Right renal cortex interstitium (tissue), 3 donors: ENCODE measurements around the gene FGF12. TPM values are rescaled to one million over a fixed set of nuclear protein-coding genes. Genes with fewer than 3 reads are reported as not detected.
"Not testable (repeated sequence)": the region's sequence is repeated elsewhere in the genome, so short reads cannot be mapped to it uniquely, and the experiment has no call there.

Source experiments
- DNase-seq, 3 donors: peaks; one replicate each; pipeline ENCODE4 v3.0.0-alpha.2; 2013; ENCODE audit warnings: low read depth in 3 of 3, low spot score in 2 of 3
- polyA plus RNA-seq, 3 donors: library from polyadenylated mRNA; unstranded; fragments of 120-200 nt; gene quantifications; one replicate each; pipeline ENCODE4 v1.2.1, GENCODE V29; 2013; ENCODE audit not compliant: insufficient read length in 3 of 3

FGF12 gene
- polyA plus RNA-seq, result 1 to 10 TPM; 7.5 to 9.8 (median 8.6) TPM

- peak; percentile 13 to 69 (median 48) for DNase-seq
Measured at GRCh38 chr3:192727032-192727847, at the start of gene FGF12. FGF12 (minus strand) TSS chr3:192727541.

- DNase-seq, result not testable (repeated sequence)
Measured at GRCh38 chr3:192774341-192774740, 47.0 kb upstream of the FGF12 start.

- DNase-seq, result peak in 1 of 3 donors; percentile 3
Measured at GRCh38 chr3:192772240-192772894, 45.0 kb upstream of the FGF12 start.

- no peak for DNase-seq
Measured at GRCh38 chr3:192758654-192759053, 31.3 kb upstream of the FGF12 start.

GRCh38 chr3:192751148-192751547, 23.8 kb upstream of the FGF12 start:
- no peak for DNase-seq

- DNase-seq, result no peak
Measured at GRCh38 chr3:192750201-192750600, 22.9 kb upstream of the FGF12 start.

GRCh38 chr3:192747746-192748145, 20.4 kb upstream of the FGF12 start:
- DNase-seq, result no peak

GRCh38 chr3:192747145-192747544, 19.8 kb upstream of the FGF12 start:
- no peak for DNase-seq

- DNase-seq, result no peak
Measured at GRCh38 chr3:192745150-192745549, 17.8 kb upstream of the FGF12 start.

- not testable (repeated sequence) for DNase-seq
Measured at GRCh38 chr3:192744604-192745003, 17.3 kb upstream of the FGF12 start.

- DNase-seq, result no peak
Measured at GRCh38 chr3:192737506-192737905, 10.2 kb upstream of the FGF12 start.

GRCh38 chr3:192731233-192731632, 3.9 kb upstream of the FGF12 start:
- DNase-seq, result no peak

- DNase-seq, result no peak
Measured at GRCh38 chr3:192726385-192726784, 956 bp downstream of the FGF12 start.

GRCh38 chr3:192719964-192720363, 7.4 kb downstream of the FGF12 start:
- no peak for DNase-seq

GRCh38 chr3:192718156-192718555, 9.2 kb downstream of the FGF12 start:
- no peak for DNase-seq

- DNase-seq, result no peak
Measured at GRCh38 chr3:192715126-192715525, 12.2 kb downstream of the FGF12 start.

GRCh38 chr3:192711126-192711525, 16.2 kb downstream of the FGF12 start:
- DNase-seq, result not testable (repeated sequence)

GRCh38 chr3:192710366-192710765, 17.0 kb downstream of the FGF12 start:
- no peak for DNase-seq

GRCh38 chr3:192706272-192706671, 21.1 kb downstream of the FGF12 start:
- DNase-seq, result no peak

GRCh38 chr3:192700885-192701284, 26.5 kb downstream of the FGF12 start:
- DNase-seq, result no peak

GRCh38 chr3:192696943-192697587, 30.3 kb downstream of the FGF12 start:
- DNase-seq, result no peak
